H1 (cell line): ENCODE measurements around the gene SLC41A2. TPM values are rescaled to one million over a fixed set of nuclear protein-coding genes. Genes with fewer than 3 reads are reported as not detected.

Experiments used
- CTCF ChIA-PET: fragments of 300-600 bp; sonication (Branson Sonifier 250); formaldehyde crosslinking; loops from one replicate; lab custom pipeline; 2021; ENCODE audit not compliant: partially characterized antibody; lab: Charles Lee
- POLR2A ChIA-PET: fragments of 300-600 bp; sonication (Branson Sonifier 250); formaldehyde crosslinking; loops from one replicate; lab custom pipeline; 2021; ENCODE audit warnings: inconsistent platforms; ENCODE audit not compliant: partially characterized antibody; lab: Charles Lee
- DNase-seq, 2 experiments: peaks; one replicate each; pipeline versions ENCODE4 v3.0.0 to v3.0.0-alpha.2; 2010 to 2022; ENCODE audit warnings: low spot score in 2 of 2, low read depth in 1 of 2, mixed read lengths in 1 of 2
- FAIRE-seq: peaks from 2 replicates; lab custom pipeline; 2011; peaks lifted over from hg19 to GRCh38; lab: Jason Lieb, UNC
- H2AFZ ChIP-seq: 2 replicates; pipeline ENCODE4 v1.8.1; 2012; ENCODE audit warnings: low read length, inconsistent platforms
- H2AK5ac ChIP-seq: 2 replicates; pipeline ENCODE4 v1.6.1; 2013; ENCODE audit warnings: low read depth, low read length
- H2BK120ac ChIP-seq: replicated peaks from 2 replicates; pipeline ENCODE3; 2013; ENCODE audit warnings: low read depth, low read length, inconsistent platforms
- H2BK12ac ChIP-seq: 2 replicates; pipeline ENCODE4 v1.6.1; 2013; ENCODE audit warnings: low read depth, low read length
- H2BK15ac ChIP-seq: 2 replicates; pipeline ENCODE4 v1.6.1; 2013; ENCODE audit warnings: low read length
- H2BK20ac ChIP-seq: 2 replicates; pipeline ENCODE4 v1.6.1; 2013; ENCODE audit warnings: low read length
- H2BK5ac ChIP-seq: 2 replicates; pipeline ENCODE4 v1.6.1; 2013; ENCODE audit warnings: low read depth, low read length
- H3K14ac ChIP-seq: 2 replicates; pipeline ENCODE4 v1.6.1; 2013; ENCODE audit warnings: inconsistent platforms; ENCODE audit not compliant: insufficient read length
- H3K18ac ChIP-seq: 2 replicates; pipeline ENCODE4 v1.6.1; 2013; ENCODE audit warnings: low read length; ENCODE audit errors: extremely low read depth
- H3K23ac ChIP-seq: 2 replicates; pipeline ENCODE4 v1.6.1; 2013; ENCODE audit warnings: inconsistent platforms; ENCODE audit not compliant: insufficient read length
- H3K23me2 ChIP-seq: 2 replicates; pipeline ENCODE4 v1.6.1; 2013; ENCODE audit warnings: low read depth, low read length
- H3K27ac ChIP-seq: 2 replicates; pipeline ENCODE4 v1.6.1; 2011; ENCODE audit warnings: low read depth, low read length, inconsistent platforms
- H3K27me3 ChIP-seq, 4 experiments: replicated peaks in 1 of 4; 1 replicate in 1 of 4; 2 replicates in 3 of 4; pipeline versions ENCODE4 v1.6.1 to v1.8.1; 2011 to 2013; ENCODE audit warnings: low read length in 3 of 4, mild to moderate bottlenecking in 3 of 4, inconsistent platforms in 2 of 4, mixed read lengths in 2 of 4, moderate library complexity in 1 of 4; ENCODE audit not compliant: control insufficient read depth in 3 of 4, insufficient read depth in 3 of 4; ENCODE audit errors: extremely low read depth in 1 of 4
- H3K36me3 ChIP-seq, 4 experiments: 2 replicates each; pipeline versions ENCODE4 v1.6.1 to v1.8.1; 2011 to 2013; ENCODE audit warnings: mild to moderate bottlenecking in 4 of 4, low read length in 3 of 4, moderate library complexity in 2 of 4, control low read depth in 1 of 4, inconsistent platforms in 1 of 4; ENCODE audit not compliant: insufficient read depth in 4 of 4, control insufficient read depth in 2 of 4
- H3K4ac ChIP-seq: replicated peaks from 2 replicates; pipeline ENCODE3; 2013; ENCODE audit warnings: low read length, low read depth, mixed read lengths, inconsistent platforms; ENCODE audit not compliant: insufficient read length
- H3K4me1 ChIP-seq, 4 experiments: replicated peaks in 1 of 4; 1 replicate in 1 of 4; 2 replicates in 3 of 4; pipeline versions ENCODE4 v1.6.1 to v1.8.1; 2011 to 2013; ENCODE audit warnings: low read length in 3 of 4, inconsistent platforms in 2 of 4, mixed read lengths in 1 of 4; ENCODE audit not compliant: insufficient read depth in 4 of 4, control insufficient read depth in 3 of 4
- H3K4me2 ChIP-seq, 2 experiments: 2 replicates each; pipeline versions ENCODE4 v1.6.1 to v1.8.1; 2011 to 2013; ENCODE audit warnings: low read depth in 2 of 2, low read length in 2 of 2, control low read depth in 1 of 2, inconsistent platforms in 1 of 2, mild to moderate bottlenecking in 1 of 2; ENCODE audit not compliant: insufficient read depth in 1 of 2
- H3K4me3 ChIP-seq, 4 experiments: fragments of 200-600, 300-600 bp in 1 of 4; sonication (generic), shearing (Covaris generic), sonication (Bioruptor Twin) in 1 of 4; 2 replicates each; pipeline versions ENCODE4 v1.5.1 to v1.8.1; 2011 to 2016; ENCODE audit warnings: low read length in 4 of 4, low read depth in 3 of 4, control low read depth in 2 of 4, inconsistent platforms in 2 of 4, mild to moderate bottlenecking in 2 of 4, mixed read lengths in 1 of 4, moderate library complexity in 1 of 4; ENCODE audit not compliant: insufficient read depth in 2 of 4; ENCODE audit errors: extremely low read depth in 1 of 4
- H3K56ac ChIP-seq: replicated peaks from 2 replicates; pipeline ENCODE3; 2013; ENCODE audit warnings: low read depth, mild to moderate bottlenecking, mixed read lengths, low read length, inconsistent platforms; ENCODE audit not compliant: insufficient read length
- H3K79me1 ChIP-seq: 2 replicates; pipeline ENCODE4 v1.6.1; 2013; ENCODE audit warnings: low read depth, low read length, control low read depth
- H3K79me2 ChIP-seq, 2 experiments: 2 replicates each; pipeline versions ENCODE4 v1.6.1 to v1.8.1; 2012 to 2013; ENCODE audit warnings: low read length in 2 of 2, mild to moderate bottlenecking in 2 of 2, inconsistent platforms in 1 of 2; ENCODE audit not compliant: insufficient read depth in 2 of 2, control insufficient read depth in 1 of 2
- H3K9ac ChIP-seq, 4 experiments: replicated peaks in 1 of 4; 1 replicate in 1 of 4; 2 replicates in 3 of 4; pipeline versions ENCODE4 v1.6.1 to v1.8.1; 2011 to 2013; ENCODE audit warnings: low read depth in 3 of 4, low read length in 3 of 4, control low read depth in 2 of 4, mild to moderate bottlenecking in 2 of 4, moderate library complexity in 2 of 4, inconsistent platforms in 1 of 4; ENCODE audit errors: extremely low read depth in 1 of 4
- H3K9me3 ChIP-seq, 2 experiments: 2 replicates each; pipeline versions ENCODE4 v1.6.1 to v1.8.1; 2012 to 2013; ENCODE audit warnings: mild to moderate bottlenecking in 2 of 2, moderate library complexity in 2 of 2, control low read depth in 1 of 2, inconsistent platforms in 1 of 2, low read depth in 1 of 2, low read length in 1 of 2, mixed read lengths in 1 of 2; ENCODE audit not compliant: insufficient read depth in 2 of 2
- H4K20me1 ChIP-seq, 2 experiments: replicated peaks in 1 of 2; 2 replicates each; pipeline versions ENCODE3 to v1.8.1; 2011 to 2013; ENCODE audit warnings: inconsistent platforms in 2 of 2, low read length in 2 of 2, mild to moderate bottlenecking in 1 of 2; ENCODE audit not compliant: insufficient read depth in 2 of 2, control insufficient read depth in 1 of 2
- H4K5ac ChIP-seq: 2 replicates; pipeline ENCODE4 v1.6.1; 2013; ENCODE audit warnings: low read length, low read depth, mixed read lengths, inconsistent platforms; ENCODE audit not compliant: insufficient read length
- H4K8ac ChIP-seq: 2 replicates; pipeline ENCODE4 v1.8.0; 2013; ENCODE audit warnings: mild to moderate bottlenecking, moderate library complexity, low read length, inconsistent platforms; ENCODE audit not compliant: insufficient read depth; ENCODE audit errors: extremely low read depth
- H4K91ac ChIP-seq: replicated peaks from 2 replicates; pipeline ENCODE3; 2013; ENCODE audit warnings: low read length, mixed read lengths, inconsistent platforms; ENCODE audit not compliant: insufficient read length
- KDM5A ChIP-seq: fragments of 200-600 bp; IDR thresholded peaks from 2 replicates; pipeline ENCODE4 v1.7.1; 2012; ENCODE audit warnings: mild to moderate bottlenecking, low read length, inconsistent platforms, mixed read lengths
- SP1 ChIP-seq: IDR thresholded peaks from 2 replicates; pipeline ENCODE4 v1.6.1; 2011; ENCODE audit warnings: low read depth, low read length
- polyA plus RNA-seq, 7 experiments: library from polyadenylated mRNA; depleted of rRNA in 3 of 7; stranded (reverse) in 5 of 7; unstranded in 2 of 7; fragments of >200 nt in 5 of 7; fragments of 200-250 nt in 2 of 7; gene quantifications; 1 replicate in 5 of 7; 2 replicates in 1 of 7; 4 replicates in 1 of 7; pipeline versions ENCODE4 v1.2.1 to v1.2.3, GENCODE V29; 2011 to 2013; ENCODE audit warnings: missing spikeins in 2 of 7, mixed read lengths in 2 of 7
- total RNA-seq: library from RNA; stranded (reverse); fragmentation: NEBNext Ultra II Directional; extraction: Animal tissue kit (Norgen Biotek cat#: 25700); gene quantifications from 2 replicates; pipeline ENCODE4 v1.2.1, GENCODE V29; 2021

The SLC41A2 gene
- total and polyA plus RNA-seq, 2 of the 8 experiments (the other 6 are each of a cell fraction or from before 2014, with no cell fraction given) = 0.79 to 3.0 TPM

- no peak overlapping the region for H2AK5ac ChIP-seq
- H3K4me2 ChIP-seq = no peak overlapping the region
- no peaks in the 10 kb centered on the region for H3K23me2 ChIP-seq
- no peak overlapping the region for H4K5ac ChIP-seq
- H3K79me2 ChIP-seq = no peaks in the 10 kb centered on the region
- H2BK12ac ChIP-seq = no peak overlapping the region
- H3K14ac ChIP-seq = no peak overlapping the region
- peaks cover 0 to 9% of the 10 kb centered on the region in 2 experiments for H4K20me1 ChIP-seq
- no peak overlapping the region for H3K9ac ChIP-seq
- peaks cover 6 to 48% (median 34%) of the 10 kb centered on the region in 4 experiments; a peak in 7 of 8 replicates for H3K36me3 ChIP-seq
- no peak overlapping the region for H2BK120ac ChIP-seq
- no peak overlapping the region for H2BK5ac ChIP-seq
- no peak overlapping the region for H3K4ac ChIP-seq
- no peak overlapping the region for H4K8ac ChIP-seq
- no peak overlapping the region for H3K18ac ChIP-seq
- no peak overlapping the region for H4K91ac ChIP-seq
- H3K4me1 ChIP-seq = no peaks in the 10 kb centered on the region
- ChIA-PET CTCF (interaction anchor here (1.2 to 1.4 kb wide), 2 partner anchors 12 to 48 kb away, joined by 3 to 4 read pairs; no protein-coding TSS in a partner anchor), POLR2A (no interaction called here)
- H3K79me1 ChIP-seq = peaks cover 6% of the 10 kb centered on the region; the same call in 1 of the 2 replicates
- FAIRE-seq (no peak), DNase-seq (no peak)
- no peak overlapping the region for H2BK15ac ChIP-seq
- no peaks in the 10 kb centered on the region for H3K27me3 ChIP-seq
- no peak overlapping the region for H3K23ac ChIP-seq
- TF ChIP-seq KDM5A = no peak
- no peak for TF ChIP-seq SP1
- H3K4me3 ChIP-seq = no peak overlapping the region
- H3K56ac ChIP-seq = no peak overlapping the region
- no peak overlapping the region for H3K27ac ChIP-seq
- no peak overlapping the region for H2AFZ ChIP-seq
- H3K9me3 ChIP-seq = no peaks in the 10 kb centered on the region
- H2BK20ac ChIP-seq = no peak overlapping the region
Observed at GRCh38 chr12:105001476-105001875, 43.4 kb upstream of the SLC41A2 start.
